ENCODE data around the gene HCN4. TPM values are rescaled to one million over a fixed set of nuclear protein-coding genes. Genes with fewer than 3 reads are reported as not detected.

Gene HCN4
- total and polyA plus RNA-seq, 2 of the 8 experiments (the other 6 are each of a cell fraction or from before 2014, with no cell fraction given): 3.7 to 8.5 TPM

DNA sequence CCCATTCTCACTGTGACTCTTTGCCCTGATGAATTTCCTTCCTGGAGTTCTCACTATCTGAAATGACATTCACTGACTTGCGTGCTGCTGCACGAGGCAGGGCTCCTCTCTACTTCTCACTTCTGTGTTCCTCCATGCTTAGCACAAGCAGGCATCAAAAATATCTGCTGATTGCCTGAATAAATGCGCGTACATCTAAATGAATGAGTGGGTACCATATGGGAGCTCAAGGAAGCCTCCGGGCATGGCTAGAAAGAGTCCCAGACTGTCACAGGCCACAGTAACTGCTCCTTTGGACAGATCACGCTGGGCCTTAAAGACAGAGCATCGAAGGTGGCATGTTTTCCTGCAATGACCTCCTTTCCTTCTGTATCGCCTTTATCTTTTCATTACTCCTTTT lies 31.6 kb downstream of the HCN4 start:
- Histone ChIP-seq H4K5ac (ENCODE audit: insufficient read length, low read depth, low read length) (no peak overlapping the region), H4K8ac (ENCODE audit: extremely low read depth, insufficient read depth, low read length) (no peak overlapping the region), H4K91ac (replicated peaks; ENCODE audit: insufficient read length, low read length) (no peak overlapping the region), H2BK12ac (ENCODE audit: low read depth, low read length) (no peak overlapping the region), H3K9ac (replicated peaks in 1 of 4; ENCODE audit: extremely low read depth in 1 of 4, low read depth in 3 of 4, low read length in 3 of 4) (no peak overlapping the region), H3K79me2 (ENCODE audit: control insufficient read depth in 1 of 2, insufficient read depth in 2 of 2, low read length in 2 of 2) (peaks cover 0 to 11% of the 10 kb centered on the region in 2 experiments; a peak in 2 of 4 replicates), H3K23me2 (ENCODE audit: low read depth, low read length) (no peaks in the 10 kb centered on the region), H3K18ac (ENCODE audit: extremely low read depth, low read length) (no peak overlapping the region), H2AK5ac (ENCODE audit: low read depth, low read length) (no peak overlapping the region), H4K20me1 (replicated peaks in 1 of 2; ENCODE audit: control insufficient read depth in 1 of 2, insufficient read depth in 2 of 2, low read length in 2 of 2) (peaks cover 2 to 4% of the 10 kb centered on the region in 2 experiments), H3K4me2 (ENCODE audit: insufficient read depth in 1 of 2, low read depth in 2 of 2, low read length in 2 of 2) (no peak overlapping the region), H3K36me3 (ENCODE audit: control insufficient read depth in 2 of 4, insufficient read depth in 4 of 4, low read length in 3 of 4) (peaks cover 0 to 2% (median 0%) of the 10 kb centered on the region in 4 experiments; a peak in 4 of 8 replicates), H3K79me1 (ENCODE audit: low read depth, low read length) (peaks cover 8% of the 10 kb centered on the region), H3K4ac (replicated peaks; ENCODE audit: insufficient read length, low read depth, low read length) (no peak overlapping the region), H3K27ac (ENCODE audit: low read depth, low read length) (no peak overlapping the region), H3K4me1 (replicated peaks in 1 of 4; ENCODE audit: control insufficient read depth in 3 of 4, insufficient read depth in 4 of 4, low read length in 3 of 4) (no peaks in the 10 kb centered on the region), H3K4me3 (ENCODE audit: extremely low read depth in 1 of 4, insufficient read depth in 2 of 4, low read depth in 3 of 4, low read length in 4 of 4) (no peak overlapping the region), H3K9me3 (ENCODE audit: insufficient read depth in 2 of 2, low read depth in 1 of 2, low read length in 1 of 2) (no peaks in the 10 kb centered on the region), H3K23ac (ENCODE audit: insufficient read length) (no peak overlapping the region), H2BK5ac (ENCODE audit: low read depth, low read length) (0 out of 2 replicates have a peak overlapping the region, but pooled peaks have one; percentile 24), H2BK120ac (replicated peaks; ENCODE audit: low read depth, low read length) (no peak overlapping the region), H2BK15ac (ENCODE audit: low read length) (no peak overlapping the region), H2BK20ac (ENCODE audit: low read length) (no peak overlapping the region), H2AFZ (ENCODE audit: low read length) (no peak overlapping the region), H3K56ac (replicated peaks; ENCODE audit: insufficient read length, low read depth, low read length) (no peak overlapping the region), H3K14ac (ENCODE audit: insufficient read length) (no peak overlapping the region), H3K27me3 (replicated peaks in 1 of 4; ENCODE audit: control insufficient read depth in 3 of 4, extremely low read depth in 1 of 4, insufficient read depth in 3 of 4, low read length in 3 of 4) (no peaks in the 10 kb centered on the region)
- FAIRE-seq (no peak), DNase-seq (ENCODE audit: low read depth in 1 of 2, low spot score in 2 of 2) (no peak)
- ChIA-PET CTCF (ENCODE audit: partially characterized antibody) (interaction anchor here (0.8 to 1.8 kb wide), 2 partner anchors 12 to 17 kb away, joined by 3 to 6 read pairs; no protein-coding TSS in a partner anchor), POLR2A (ENCODE audit: partially characterized antibody) (no interaction called here)
- WGBS, 2 experiments (ENCODE audit: extremely low coverage in 1 of 2, insufficient coverage in 1 of 2, insufficient read length in 1 of 2, insufficient replicate concordance in 2 of 2, low coverage in 1 of 2, low lambda C conversion rate in 2 of 2, missing lambda C conversion rate in 1 of 2): 93% methylated on average over 8 of the region's 8 CpGs; no CpG with 5 or more reads in 1 of the 2 experiments
- TF ChIP-seq HDAC2 (IDR thresholded peaks at IDR 0.05; ENCODE audit: borderline replicate concordance in 1 of 2, low read depth in 2 of 2, low read length in 2 of 2): no peak
- no peak for TF ChIP-seq EGR1 (IDR thresholded peaks at IDR 0.05; ENCODE audit: borderline replicate concordance, low read depth, low read length)
- no peak for TF ChIP-seq EZH2 (IDR thresholded peaks at IDR 0.05; ENCODE audit: low read depth, low read length, severe bottlenecking)
- TF ChIP-seq ATF3 (IDR thresholded peaks at IDR 0.05; ENCODE audit: insufficient read depth, low read depth, low read length): no peak
- no peak for TF ChIP-seq MAFK (IDR thresholded peaks at IDR 0.05; ENCODE audit: low read depth, low read length)
- TF ChIP-seq SIRT6 (IDR thresholded peaks at IDR 0.05; ENCODE audit: low read length): no peak
- no peak for TF ChIP-seq NRF1 (IDR thresholded peaks at IDR 0.05; ENCODE audit: low read depth, low read length)
- no peak for TF ChIP-seq CTBP2 (IDR thresholded peaks at IDR 0.05; ENCODE audit: borderline replicate concordance, insufficient read depth, insufficient read length, low read length)
- no peak for TF ChIP-seq RFX5 (IDR thresholded peaks at IDR 0.05; ENCODE audit: borderline replicate concordance, low read depth, low read length)
